ENCODE measurements around the gene UTF1. TPM values are rescaled to one million over a fixed set of nuclear protein-coding genes. Genes with fewer than 3 reads are reported as not detected.
"Not testable (repeated sequence)": the region's sequence is repeated elsewhere in the genome, so short reads cannot be mapped to it uniquely, and the experiment has no call there.

The UTF1 gene
- total and polyA plus RNA-seq, 9 of the 15 experiments (the other 6 are each of a cell fraction or from before 2014, with no cell fraction given) = 0.35 to 0.46 TPM; not detected in 7

- TF ChIP-seq, protein P1, sequence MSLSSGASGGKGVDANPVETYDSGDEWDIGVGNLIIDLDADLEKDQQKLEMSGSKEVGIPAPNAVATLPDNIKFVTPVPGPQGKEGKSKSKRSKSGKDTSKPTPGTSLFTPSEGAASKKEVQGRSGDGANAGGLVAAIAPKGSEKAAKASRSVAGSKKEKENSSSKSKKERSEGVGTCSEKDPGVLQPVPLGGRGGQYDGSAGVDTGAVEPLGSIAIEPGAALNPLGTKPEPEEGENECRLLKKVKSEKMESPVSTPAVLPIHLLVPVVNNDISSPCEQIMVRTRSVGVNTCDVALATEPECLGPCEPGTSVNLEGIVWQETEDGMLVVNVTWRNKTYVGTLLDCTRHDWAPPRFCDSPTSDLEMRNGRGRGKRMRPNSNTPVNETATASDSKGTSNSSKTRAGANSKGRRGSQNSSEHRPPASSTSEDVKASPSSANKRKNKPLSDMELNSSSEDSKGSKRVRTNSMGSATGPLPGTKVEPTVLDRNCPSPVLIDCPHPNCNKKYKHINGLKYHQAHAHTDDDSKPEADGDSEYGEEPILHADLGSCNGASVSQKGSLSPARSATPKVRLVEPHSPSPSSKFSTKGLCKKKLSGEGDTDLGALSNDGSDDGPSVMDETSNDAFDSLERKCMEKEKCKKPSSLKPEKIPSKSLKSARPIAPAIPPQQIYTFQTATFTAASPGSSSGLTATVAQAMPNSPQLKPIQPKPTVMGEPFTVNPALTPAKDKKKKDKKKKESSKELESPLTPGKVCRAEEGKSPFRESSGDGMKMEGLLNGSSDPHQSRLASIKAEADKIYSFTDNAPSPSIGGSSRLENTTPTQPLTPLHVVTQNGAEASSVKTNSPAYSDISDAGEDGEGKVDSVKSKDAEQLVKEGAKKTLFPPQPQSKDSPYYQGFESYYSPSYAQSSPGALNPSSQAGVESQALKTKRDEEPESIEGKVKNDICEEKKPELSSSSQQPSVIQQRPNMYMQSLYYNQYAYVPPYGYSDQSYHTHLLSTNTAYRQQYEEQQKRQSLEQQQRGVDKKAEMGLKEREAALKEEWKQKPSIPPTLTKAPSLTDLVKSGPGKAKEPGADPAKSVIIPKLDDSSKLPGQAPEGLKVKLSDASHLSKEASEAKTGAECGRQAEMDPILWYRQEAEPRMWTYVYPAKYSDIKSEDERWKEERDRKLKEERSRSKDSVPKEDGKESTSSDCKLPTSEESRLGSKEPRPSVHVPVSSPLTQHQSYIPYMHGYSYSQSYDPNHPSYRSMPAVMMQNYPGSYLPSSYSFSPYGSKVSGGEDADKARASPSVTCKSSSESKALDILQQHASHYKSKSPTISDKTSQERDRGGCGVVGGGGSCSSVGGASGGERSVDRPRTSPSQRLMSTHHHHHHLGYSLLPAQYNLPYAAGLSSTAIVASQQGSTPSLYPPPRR (CRISPR knock-in tag; IDR thresholded peaks at IDR 0.05; ENCODE audit: borderline replicate concordance) = no peak
- TF ChIP-seq KLF10 (CRISPR knock-in tag; IDR thresholded peaks at IDR 0.05) (no peak), MYNN (IDR thresholded peaks at IDR 0.05) (no peak), MYNN (CRISPR knock-in tag; IDR thresholded peaks at IDR 0.05) (no peak), ZBTB12 (CRISPR knock-in tag; IDR thresholded peaks at IDR 0.05) (no peak), GTF2F1 (IDR thresholded peaks at IDR 0.05; ENCODE audit: low read depth, low read length) (no peak), XRCC4 (IDR thresholded peaks at IDR 0.05; ENCODE audit: extremely low read depth, insufficient read depth, insufficient read length) (no peak), PURB (CRISPR knock-in tag; IDR thresholded peaks at IDR 0.05; ENCODE audit: low read depth) (no peak)
Measured at GRCh38 chr10:133231946-133232574, 2.0 kb downstream of the UTF1 start (continued).

GRCh38 chr10:133234796-133235195 is 4.8 kb downstream of the UTF1 start:
- H3K27me3 ChIP-seq (ENCODE audit: control insufficient read depth in 2 of 2, insufficient read depth in 2 of 2, low read length in 2 of 2); H2AFZ ChIP-seq (ENCODE audit: low read depth, low read length); H3K4me2 ChIP-seq (ENCODE audit: insufficient read depth, low read length); H3K36me3 ChIP-seq (ENCODE audit: control insufficient read depth, insufficient read depth, low read length); CTCF ChIA-PET (ENCODE audit: low intra/inter-chr PET ratio); H3K27ac ChIP-seq (ENCODE audit: extremely low read depth, low read depth, low read length); H3K79me2 ChIP-seq (ENCODE audit: control insufficient read depth, insufficient read depth, low read length); H4K20me1 ChIP-seq (replicated peaks; ENCODE audit: control insufficient read depth, insufficient read depth, low read length); intact Hi-C loops (cut with micrococcal nuclease); H3K9me1 ChIP-seq (ENCODE audit: control insufficient read depth, insufficient read depth, low read length); H3K9me3 ChIP-seq (replicated peaks; ENCODE audit: control insufficient read depth, insufficient read depth, low read depth, low read length); ATAC-seq; DNase-seq (ENCODE audit: extremely low read depth in 1 of 4, low spot score in 3 of 4); FAIRE-seq; BruUV-seq (replicated peaks); POLR2A ChIA-PET; in situ Hi-C loops (cut with MboI); H3K4me3 ChIP-seq: not testable (repeated sequence)
- peaks cover 0 to 45% of the 10 kb centered on the region in 2 experiments; a peak in 2 of 5 replicates for H3K4me1 ChIP-seq (replicated peaks in 1 of 2; ENCODE audit: control insufficient read depth in 2 of 2, insufficient read depth in 2 of 2, low read length in 2 of 2)
- H3K9ac ChIP-seq (ENCODE audit: insufficient read depth in 1 of 2, low read depth in 2 of 2, low read length in 2 of 2) = peak overlapping the region in 1 of 2 experiments; percentile 34; a peak in 2 of 4 replicates
- 100% methylated on average over 3 of the region's 10 CpGs for WGBS (ENCODE audit: insufficient coverage, low coverage, missing lambda C conversion rate)

Data from K562 (cell line).